HG03097 (cell line): ENCODE data around the gene TBC1D23.
"Not testable (repeated sequence)": the region's sequence is repeated elsewhere in the genome, so short reads cannot be mapped to it uniquely, and the experiment has no call there.

Experiments used
- ATAC-seq: cut with Tn5 transposase; IDR thresholded peaks from one replicate; pipeline ENCODE4 v1.9.1; 2021; ENCODE audit not compliant: unreplicated experiment, low FRiP score

Gene TBC1D23

DNA sequence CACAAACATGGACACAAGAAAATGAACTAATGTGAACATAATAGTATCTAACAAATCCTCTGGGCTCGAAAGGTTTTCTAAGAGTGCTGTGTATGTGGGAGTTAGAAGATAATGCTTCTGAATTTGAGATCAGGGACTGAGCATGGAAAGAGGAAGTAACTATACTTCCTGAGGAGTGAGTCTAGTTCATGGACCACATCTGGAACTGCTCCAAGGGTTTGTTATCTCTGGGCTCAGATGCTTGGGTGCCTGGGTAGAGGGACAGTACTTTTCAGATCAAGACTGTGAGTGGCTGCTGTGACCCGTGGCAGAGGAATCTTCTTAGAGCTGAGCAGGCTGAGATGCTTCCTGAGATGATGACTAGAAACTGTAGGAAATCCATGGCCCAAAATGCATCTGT lies 28.5 kb downstream of the TBC1D23 start:
- no peak for ATAC-seq

GRCh38 chr3:100295089-100295488 lies 34.3 kb downstream of the TBC1D23 start:
- no peak for ATAC-seq

DNA sequence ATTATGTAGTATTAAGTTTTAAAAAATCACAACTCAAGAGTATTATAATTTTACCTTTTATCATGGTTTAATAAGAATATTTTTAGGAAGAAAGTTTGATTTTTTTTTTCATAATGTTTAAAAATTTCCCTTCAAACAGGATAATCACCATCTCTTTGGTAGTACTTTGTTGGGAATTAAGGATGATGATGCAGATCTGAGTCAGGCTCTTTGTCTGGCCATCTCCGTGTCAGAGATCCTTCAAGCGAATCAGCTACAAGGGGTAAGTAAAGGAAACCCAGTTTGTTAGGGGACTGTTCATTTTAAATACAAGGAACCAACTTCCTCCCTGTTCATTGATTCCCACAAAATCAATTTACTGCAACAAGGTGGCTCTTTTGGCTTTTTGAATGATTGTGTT lies 37.0 kb downstream of the TBC1D23 start:
- no peak for ATAC-seq

- no peak for ATAC-seq
These were observed 38.2 kb downstream of the TBC1D23 start for GRCh38 chr3:100299016-100299415.

- no peak for ATAC-seq
These were observed 45.9 kb downstream of the TBC1D23 start for GRCh38 chr3:100306695-100307094.

DNA sequence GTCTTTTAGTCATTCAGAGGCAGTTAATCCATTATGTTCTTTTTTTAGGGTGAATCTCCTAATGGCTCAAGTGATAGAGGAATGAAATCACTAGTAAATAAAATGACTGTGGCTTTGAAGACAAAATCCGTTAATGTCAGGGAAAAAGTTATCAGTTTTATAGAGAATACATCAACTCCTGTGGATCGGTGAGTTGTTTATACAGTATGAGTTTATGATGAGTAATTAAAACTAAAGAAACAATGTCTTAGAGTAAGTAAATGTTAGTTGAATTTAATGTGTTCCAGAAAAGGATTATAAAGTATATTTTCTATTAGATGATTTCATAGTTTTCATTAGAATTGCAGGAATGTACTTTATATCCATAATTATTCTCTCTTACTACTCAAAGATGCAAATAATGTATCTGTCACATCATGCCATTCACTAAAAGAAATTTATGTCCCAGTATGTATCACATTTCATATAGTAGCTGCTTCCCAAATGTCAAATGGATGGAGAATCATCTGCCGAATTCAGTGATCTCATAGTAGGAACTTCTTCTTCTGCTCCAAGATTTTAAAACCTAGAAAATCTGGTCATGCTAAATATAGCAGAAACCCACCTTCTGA lies 49.7 kb downstream of the TBC1D23 start:
- ATAC-seq: no peak

DNA sequence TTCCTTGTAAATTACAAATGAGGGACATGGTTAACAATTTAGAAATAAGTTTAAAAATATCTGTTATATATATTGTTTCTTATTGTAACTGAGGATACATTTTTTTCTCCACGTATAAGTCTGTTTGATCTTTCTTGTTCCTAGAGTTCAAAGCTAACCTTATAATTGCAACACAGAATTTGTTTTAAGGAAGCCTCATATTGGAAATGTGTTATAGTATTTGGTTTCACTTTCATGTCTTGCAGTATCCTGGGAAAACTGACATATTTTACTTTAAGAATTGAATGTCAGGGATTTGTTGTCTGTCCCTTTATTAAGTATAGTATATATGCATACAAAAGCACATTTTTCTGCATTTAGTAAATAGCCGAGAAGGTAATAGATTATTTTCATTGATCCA lies 50.2 kb downstream of the TBC1D23 start:
- ATAC-seq: no peak

GRCh38 chr3:100316641-100317069 lies 55.9 kb downstream of the TBC1D23 start:
- ATAC-seq: peak; percentile 53

DNA sequence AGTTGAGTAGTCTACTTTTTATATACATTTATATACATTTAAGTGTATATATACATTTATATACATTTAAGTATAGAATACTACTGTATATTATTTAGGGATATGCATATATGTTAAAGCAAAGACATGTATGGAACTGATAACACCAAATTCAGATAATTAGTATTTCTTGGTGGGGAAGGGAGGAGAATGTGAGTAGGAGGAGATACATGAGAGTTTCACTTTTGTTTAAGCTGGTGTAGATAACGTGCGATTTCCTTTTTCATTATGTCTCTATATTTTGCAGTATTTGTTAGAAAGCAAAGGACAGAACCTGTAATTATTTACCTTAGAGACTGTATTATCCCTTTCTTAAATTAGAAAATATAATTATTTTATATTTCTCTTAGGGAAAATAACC lies 57.1 kb downstream of the TBC1D23 start:
- no peak for ATAC-seq

DNA sequence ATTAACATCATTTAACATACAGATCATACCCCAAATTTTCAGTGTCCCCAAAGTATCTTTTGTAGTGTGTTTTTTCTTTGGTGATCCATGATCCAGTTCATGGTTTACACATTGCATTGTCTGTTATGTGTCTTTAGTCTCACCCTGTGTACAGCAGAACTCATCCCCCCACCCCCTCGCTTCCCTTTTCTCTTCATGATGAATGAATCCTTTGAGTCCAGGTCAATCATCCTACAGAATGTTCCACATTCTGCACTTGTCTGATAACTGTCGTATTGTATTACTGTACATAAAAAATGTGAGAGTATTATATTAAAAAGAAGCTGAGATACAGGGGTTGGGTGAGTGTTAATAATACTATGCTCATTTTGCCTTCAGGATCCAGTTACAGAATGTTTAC lies 59.2 kb downstream of the TBC1D23 start:
- no peak for ATAC-seq

DNA sequence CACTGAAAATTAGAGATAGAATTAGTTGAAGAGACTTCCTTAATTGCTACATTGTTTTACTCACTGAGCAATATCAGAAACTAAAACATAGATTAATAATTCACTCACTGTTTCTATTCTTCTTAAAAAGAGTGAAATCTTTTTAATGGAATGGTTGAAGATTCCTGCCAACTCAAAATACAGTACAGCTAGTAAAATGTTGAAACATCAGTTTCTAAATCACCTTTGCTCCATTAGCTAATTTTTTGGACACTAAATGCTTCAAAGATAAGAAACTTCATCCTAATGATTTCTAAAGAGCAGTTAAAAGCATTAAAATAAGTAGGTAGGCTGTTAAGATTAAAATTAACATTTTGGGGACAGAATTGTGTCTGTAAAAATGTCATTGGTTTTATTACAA lies 63.3 kb downstream of the TBC1D23 start:
- ATAC-seq: no peak

DNA sequence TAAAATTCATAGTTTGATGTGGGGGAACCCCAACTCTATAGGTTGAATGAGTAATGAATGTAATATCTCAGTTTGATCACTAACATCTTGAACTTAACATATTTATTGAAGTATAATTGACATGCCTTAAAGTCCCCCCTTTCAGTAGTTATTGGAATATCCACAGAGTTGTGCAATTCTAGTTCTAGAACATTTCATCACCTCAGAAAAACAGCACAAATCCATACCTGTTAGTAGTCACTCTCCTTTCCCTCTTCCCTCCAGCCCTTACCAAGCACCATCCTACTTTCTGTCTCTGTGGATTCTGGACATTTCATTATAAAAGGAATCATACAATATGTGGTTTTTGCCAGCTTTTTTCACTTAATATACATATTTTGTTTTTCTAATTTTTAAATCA lies 65.0 kb downstream of the TBC1D23 start:
- no peak for ATAC-seq

DNA sequence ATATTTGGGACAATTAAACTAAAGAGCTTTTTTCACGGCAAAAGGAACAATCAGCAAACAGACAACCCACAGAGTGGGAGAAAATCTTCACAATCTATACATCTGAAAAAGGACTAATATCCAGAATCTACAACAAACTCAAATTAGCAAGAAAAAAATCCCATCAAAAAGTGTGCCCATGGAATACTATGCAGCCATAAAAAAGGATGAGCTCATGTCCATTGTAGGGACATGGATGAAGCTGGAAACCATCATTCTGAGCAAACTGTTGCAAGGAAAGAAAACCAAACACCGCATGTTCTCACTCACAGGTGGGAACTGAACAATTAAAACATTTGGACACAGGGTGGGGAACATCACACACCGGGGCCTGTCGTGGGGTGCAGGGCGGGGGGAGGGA lies 66.6 kb downstream of the TBC1D23 start:
- ATAC-seq: not testable (repeated sequence)

DNA sequence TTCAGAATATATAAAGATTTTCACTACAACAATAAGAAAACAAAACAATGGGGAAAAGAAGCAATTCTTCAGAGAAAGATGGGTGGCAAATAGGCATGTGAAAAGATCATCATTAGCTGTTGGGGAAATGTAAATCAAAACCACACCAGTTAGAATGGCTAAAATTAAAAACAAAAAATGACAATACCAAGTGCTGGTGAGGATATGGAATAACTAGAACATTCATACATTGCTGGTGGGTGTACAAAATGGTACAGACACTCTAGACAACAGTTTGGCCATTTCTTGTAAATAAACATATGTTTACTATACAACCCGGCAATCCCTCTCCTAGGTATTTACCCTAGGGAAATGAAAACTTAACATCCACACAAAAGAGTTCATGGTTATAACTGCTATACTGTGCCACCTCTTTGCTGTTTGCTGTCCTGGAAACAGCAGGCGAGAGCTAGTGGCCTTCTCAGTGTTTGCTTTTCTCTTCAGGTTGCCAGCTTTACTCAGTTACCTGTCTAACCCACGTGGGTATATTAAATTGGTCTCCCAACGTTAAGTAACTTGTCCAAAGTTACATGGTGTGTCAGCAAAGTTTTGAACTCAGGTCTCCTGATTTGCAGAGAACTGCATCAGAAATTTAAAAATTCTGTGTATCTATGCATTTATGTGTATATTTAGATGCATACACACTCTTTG lies 69.2 kb downstream of the TBC1D23 start:
- ATAC-seq: no peak

DNA sequence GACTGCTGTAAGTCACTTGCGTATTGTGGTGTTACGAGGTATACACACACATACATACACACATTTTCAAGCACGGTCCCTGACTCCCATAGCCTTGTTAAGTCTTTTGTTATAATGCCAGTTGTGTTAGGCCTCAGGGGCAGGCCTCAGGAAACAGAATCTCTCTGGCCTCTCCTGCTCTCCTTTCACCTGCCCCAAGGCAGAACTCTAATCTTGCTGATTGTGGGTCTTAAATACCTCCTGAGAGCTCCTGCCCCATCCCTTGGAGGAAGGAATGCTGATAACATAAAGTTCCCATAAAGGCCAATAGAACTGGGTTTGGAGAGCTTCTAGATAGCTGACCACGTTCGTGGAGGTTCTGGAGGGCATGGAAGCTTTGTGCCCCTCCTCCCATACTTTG lies 69.9 kb downstream of the TBC1D23 start:
- ATAC-seq: no peak

GRCh38 chr3:100331660-100332059 lies 70.9 kb downstream of the TBC1D23 start:
- ATAC-seq: no peak

GRCh38 chr3:100333051-100333450 lies 72.3 kb downstream of the TBC1D23 start:
- ATAC-seq: no peak

GRCh38 chr3:100333970-100334487 lies 73.2 kb downstream of the TBC1D23 start:
- no peak for ATAC-seq

- peak; percentile 96 for ATAC-seq
These were observed 73.9 kb downstream of the TBC1D23 start, which contains the start of gene NIT2 for GRCh38 chr3:100334488-100335351. TSS of gene NIT2 (plus strand) at chr3:100334757. CDS start at chr3:100334792, 35 bp downstream.

DNA sequence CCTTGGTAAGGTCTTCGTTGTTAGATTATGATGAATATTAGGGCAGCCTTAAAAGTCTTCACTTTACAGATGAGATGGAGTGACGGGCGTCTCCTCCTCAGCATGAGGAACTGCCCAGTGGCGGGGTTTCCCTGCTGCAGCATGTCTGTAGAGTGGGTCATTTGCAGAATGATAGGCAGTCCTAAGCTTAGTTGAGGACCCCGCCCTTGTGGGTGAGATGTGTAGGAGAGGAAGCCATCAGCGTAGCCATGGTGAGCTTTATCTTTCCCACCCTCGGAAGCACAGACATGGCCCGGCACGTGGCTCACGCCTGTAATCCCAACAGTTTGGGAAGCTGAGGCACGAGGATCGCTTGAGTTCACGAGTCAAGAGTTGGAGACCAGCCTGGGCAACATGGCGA lies 74.6 kb downstream of the TBC1D23 start:
- ATAC-seq: peak; percentile 43

GRCh38 chr3:100336229-100336628 lies 75.4 kb downstream of the TBC1D23 start:
- not testable (repeated sequence) for ATAC-seq
